Body of pancreas (tissue), 4 donors: ENCODE results near the gene PEX11A. TPM values are rescaled to one million over a fixed set of nuclear protein-coding genes. Genes with fewer than 3 reads are reported as not detected.

Source experiments
- ATAC-seq: fragments of 150-250 bp; one replicate; pipeline ENCODE4 v1.9.1; 2016
- DNase-seq, 4 donors: peaks; one replicate each; pipeline ENCODE4 v3.0.0-alpha.2; 2019
- H3K27ac ChIP-seq, 4 donors: fragments of 200-600 bp; sonication (generic); 1 replicate in 3 of 4; 2 replicates in 1 of 4; pipeline versions ENCODE4 v1.5.1 to v1.6.1; 2016 to 2019; ENCODE audit warnings: mild to moderate bottlenecking in 1 of 4, mixed read lengths in 1 of 4, moderate library complexity in 1 of 4
- H3K27me3 ChIP-seq, 2 donors: fragments of 200-600 bp; sonication (generic); one replicate each; pipeline ENCODE4 v1.6.0; 2016; ENCODE audit warnings: mild to moderate bottlenecking in 1 of 2
- H3K36me3 ChIP-seq, 2 donors: fragments of 200-600 bp; sonication (generic); replicated peaks in 1 of 2; 2 replicates each; pipeline ENCODE4 v1.5.1; 2016; ENCODE audit warnings: low read depth in 2 of 2; ENCODE audit not compliant: insufficient read depth in 1 of 2
- H3K4me1 ChIP-seq: fragments of 200-600 bp; sonication (generic); one replicate; pipeline ENCODE4 v1.6.0; 2016
- H3K4me3 ChIP-seq, 2 donors: fragments of 200-600 bp; sonication (generic); 1 replicate in 1 of 2; 2 replicates in 1 of 2; pipeline ENCODE4 v1.5.1; 2016 to 2019
- H3K9me3 ChIP-seq, 3 donors: fragments of 200-600 bp; sonication (generic); 1 replicate in 2 of 3; 2 replicates in 1 of 3; pipeline ENCODE4 v1.5.1; 2016
- POLR2A ChIP-seq, 3 donors: fragments of 450-650 bp; IDR thresholded peaks; one replicate each; pipeline ENCODE4 v1.6.1; 2016; ENCODE audit warnings: antibody characterized with exemption in 3 of 3, mild to moderate bottlenecking in 2 of 3
- WGBS, 2 donors: methylation state at CpG; one replicate each; pipeline ENCODE4 v1.1.5; 2017; 5-methylcytosine and 5-hydroxymethylcytosine counted together
- intact Hi-C: fragments of 100-400 bp; cut with DNase I; formaldehyde crosslinking; loops from one replicate; pipeline ENCODE4 v1.15.1; 2023
- total RNA-seq, 2 donors: library from RNA; depleted of rRNA; stranded (reverse); fragments of >200 nt; gene quantifications; one replicate each; pipeline ENCODE4 v1.1.0, GENCODE V29; 2016
- TF ChIP-seq, protein P1 (sequence below), 7 experiments: fragments of 450-650 bp in 4 of 7; fragments of 200-600 bp in 3 of 7; sonication (generic) in 3 of 7; IDR thresholded peaks; one replicate each; pipeline ENCODE4 v1.5.1; 2016 to 2019; ENCODE audit warnings: antibody characterized with exemption in 7 of 7

The PEX11A gene
- total RNA-seq, 2 donors from 2014 or later = 14.5 to 25.1 TPM

DNA sequence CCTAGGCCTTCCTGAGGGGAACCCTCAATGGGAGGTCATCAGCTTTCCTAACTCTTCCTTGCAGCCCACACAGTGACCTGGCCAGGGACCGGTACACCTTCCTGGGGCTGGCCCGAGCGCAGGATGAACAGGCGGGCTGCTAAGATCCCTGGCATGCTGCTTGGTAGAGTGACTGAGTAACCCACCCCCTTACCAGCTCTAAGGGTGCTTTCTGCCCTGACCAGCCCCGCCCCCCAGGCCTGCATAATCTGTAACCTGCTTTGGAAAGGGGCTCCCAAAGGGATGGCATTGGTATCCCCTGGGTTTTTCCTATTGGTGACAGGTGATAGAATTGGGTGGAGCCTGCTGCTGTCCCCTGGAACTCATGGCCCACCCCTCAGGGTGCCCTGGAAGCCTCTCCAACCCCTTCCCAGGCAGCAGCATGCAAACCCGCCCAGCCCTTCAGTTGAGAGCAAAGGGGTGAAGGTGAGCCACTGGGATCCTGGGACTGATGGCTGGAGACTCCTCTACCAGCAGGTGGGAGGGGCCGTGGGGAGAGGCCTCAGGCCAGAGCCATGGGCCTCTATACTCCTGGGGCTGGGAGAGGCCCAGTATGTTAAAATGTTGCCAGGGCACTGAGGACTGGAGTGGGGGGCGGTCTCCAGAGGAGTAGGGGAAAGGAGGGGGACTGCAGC lies 24.2 kb downstream of the PEX11A start:
- no peaks in the 10 kb centered on the region for H3K36me3 ChIP-seq
- H3K4me1 ChIP-seq = peaks cover 14% of the 10 kb centered on the region
- H3K4me3 ChIP-seq = no peak overlapping the region
- WGBS, 2 donors = 94 to 97% methylated on average over 6 to 8 of the region's 8 CpGs
- no peaks in the 10 kb centered on the region for H3K27me3 ChIP-seq
- no peak for TF ChIP-seq POLR2A (IDR thresholded peaks at IDR 0.05)
- TF ChIP-seq, protein P1, sequence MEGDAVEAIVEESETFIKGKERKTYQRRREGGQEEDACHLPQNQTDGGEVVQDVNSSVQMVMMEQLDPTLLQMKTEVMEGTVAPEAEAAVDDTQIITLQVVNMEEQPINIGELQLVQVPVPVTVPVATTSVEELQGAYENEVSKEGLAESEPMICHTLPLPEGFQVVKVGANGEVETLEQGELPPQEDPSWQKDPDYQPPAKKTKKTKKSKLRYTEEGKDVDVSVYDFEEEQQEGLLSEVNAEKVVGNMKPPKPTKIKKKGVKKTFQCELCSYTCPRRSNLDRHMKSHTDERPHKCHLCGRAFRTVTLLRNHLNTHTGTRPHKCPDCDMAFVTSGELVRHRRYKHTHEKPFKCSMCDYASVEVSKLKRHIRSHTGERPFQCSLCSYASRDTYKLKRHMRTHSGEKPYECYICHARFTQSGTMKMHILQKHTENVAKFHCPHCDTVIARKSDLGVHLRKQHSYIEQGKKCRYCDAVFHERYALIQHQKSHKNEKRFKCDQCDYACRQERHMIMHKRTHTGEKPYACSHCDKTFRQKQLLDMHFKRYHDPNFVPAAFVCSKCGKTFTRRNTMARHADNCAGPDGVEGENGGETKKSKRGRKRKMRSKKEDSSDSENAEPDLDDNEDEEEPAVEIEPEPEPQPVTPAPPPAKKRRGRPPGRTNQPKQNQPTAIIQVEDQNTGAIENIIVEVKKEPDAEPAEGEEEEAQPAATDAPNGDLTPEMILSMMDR (IDR thresholded peaks at IDR 0.05) = no peak
- no peaks in the 10 kb centered on the region for H3K9me3 ChIP-seq
- DNase-seq (no peak), ATAC-seq (peak; percentile 5)
- intact Hi-C loops = no loop called here
- H3K27ac ChIP-seq = peak overlapping the region in 2 of 4 donors; percentile 48 to 59

- ATAC-seq = peak; percentile 78
- no peaks in the 10 kb centered on the region for H3K9me3 ChIP-seq
- H3K4me3 ChIP-seq = no peak overlapping the region
- TF ChIP-seq, protein P1 (IDR thresholded peaks at IDR 0.05) = no peak
- TF ChIP-seq POLR2A (IDR thresholded peaks at IDR 0.05) = peak in 2 of 3 donors; percentile 24 to 46
- H3K4me1 ChIP-seq = peaks cover 14% of the 10 kb centered on the region
- H3K36me3 ChIP-seq = no peaks in the 10 kb centered on the region
- peak overlapping the region in 3 of 4 donors; percentile 34 to 59 (median 48) for H3K27ac ChIP-seq
- H3K27me3 ChIP-seq = no peaks in the 10 kb centered on the region
- intact Hi-C loops = no loop called here
- peak; percentile 47 to 64 (median 59) for DNase-seq
- WGBS, 2 donors = 0 to 8% methylated on average over 14 to 60 of the region's 72 CpGs
Measured at GRCh38 chr15:89665449-89666181, 24.9 kb downstream of the PEX11A start.

DNA sequence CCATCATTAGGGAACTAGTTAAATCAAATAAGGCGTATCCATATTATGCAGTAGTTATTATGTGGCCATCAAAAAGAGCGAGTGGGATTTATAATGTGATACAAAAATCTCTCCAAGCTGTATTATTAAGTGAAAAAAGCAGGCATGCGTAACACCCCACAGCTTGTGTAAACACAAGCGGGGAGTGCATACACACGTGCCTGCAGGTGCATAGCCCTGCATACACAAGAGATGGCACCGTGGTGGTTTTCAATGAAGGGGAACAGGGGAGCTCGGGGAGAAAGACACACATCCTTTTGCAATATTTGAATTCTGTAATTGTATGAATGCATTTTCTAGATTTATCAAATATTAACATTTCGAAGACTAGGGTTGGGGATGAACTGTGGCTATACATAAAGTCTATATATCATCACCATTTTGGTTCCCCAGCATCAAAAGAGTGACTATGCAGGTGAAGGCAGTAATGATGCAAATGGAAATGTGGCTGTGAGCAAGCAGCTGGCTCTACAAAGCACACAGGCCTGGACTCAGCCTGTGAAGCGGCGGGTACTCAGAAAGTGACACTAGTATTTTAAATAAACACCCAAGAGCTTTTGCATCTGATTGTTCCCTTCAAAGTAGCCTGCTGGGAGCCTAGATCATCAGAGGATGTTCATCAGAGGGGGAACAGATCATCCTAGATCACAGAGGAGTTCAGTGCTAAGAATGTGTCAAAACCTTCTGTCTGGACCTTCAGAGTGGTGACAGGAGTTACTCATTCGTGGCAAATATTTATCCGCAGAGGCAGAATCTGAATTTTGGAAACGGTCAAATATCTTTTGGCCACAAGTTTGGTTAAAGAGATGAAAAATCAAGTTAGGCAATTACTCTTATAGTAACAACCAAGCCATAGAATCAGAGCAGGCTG lies 25.9 kb downstream of the PEX11A start:
- Histone ChIP-seq H3K9me3 (no peaks in the 10 kb centered on the region), H3K27ac (no peak overlapping the region), H3K36me3 (no peaks in the 10 kb centered on the region), H3K4me3 (no peak overlapping the region), H3K4me1 (peaks cover 14% of the 10 kb centered on the region), H3K27me3 (no peaks in the 10 kb centered on the region)
- TF ChIP-seq POLR2A (IDR thresholded peaks at IDR 0.05) = no peak
- TF ChIP-seq, protein P1 (IDR thresholded peaks at IDR 0.05) = no peak
- ATAC-seq (no peak), DNase-seq (no peak)
- intact Hi-C loops = no loop called here
- 79 to 82% methylated on average over 13 of the region's 13 CpGs for WGBS, 2 donors

DNA sequence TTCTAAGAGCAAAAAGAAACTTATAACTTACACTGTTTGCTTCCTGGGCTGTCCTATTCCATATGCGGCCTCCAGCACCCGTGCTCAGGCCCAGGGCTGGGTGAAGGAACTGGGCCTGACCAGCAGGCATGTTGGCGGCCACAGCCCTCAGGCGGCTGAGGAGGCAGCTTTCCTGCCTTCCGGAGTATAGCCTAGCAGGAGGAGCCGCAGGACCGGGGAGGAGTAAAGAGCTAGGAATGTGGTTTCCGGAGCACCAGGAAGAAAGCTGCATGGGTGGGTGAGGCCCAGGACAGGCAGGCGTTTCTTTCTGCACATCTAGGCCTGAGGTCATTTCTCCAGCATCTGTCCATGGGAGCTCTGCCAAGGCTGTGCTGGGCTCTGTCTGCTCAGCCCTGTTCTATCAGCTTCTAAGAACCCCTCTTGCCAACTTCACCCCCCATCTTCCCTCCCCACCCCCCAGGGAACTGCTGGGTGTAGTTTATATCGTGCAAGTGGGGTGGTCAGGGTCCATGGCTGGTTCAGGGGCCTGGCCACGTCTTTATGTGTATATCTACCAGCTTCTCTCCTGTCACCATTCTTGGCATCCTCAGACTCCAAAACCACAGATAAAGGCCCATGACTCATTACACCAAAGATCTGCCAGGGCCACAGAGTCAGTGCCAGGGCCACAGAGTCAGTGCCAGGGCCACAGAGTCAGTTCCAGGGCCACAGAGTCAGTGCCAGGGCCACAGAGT lies 27.5 kb downstream of the PEX11A start:
- ATAC-seq (peak; percentile 45), DNase-seq (peak in 3 of 4 donors; percentile 35 to 51 (median 49))
- no peaks in the 10 kb centered on the region for H3K9me3 ChIP-seq
- H3K27me3 ChIP-seq = no peaks in the 10 kb centered on the region
- intact Hi-C loops = no loop called here
- H3K36me3 ChIP-seq = no peaks in the 10 kb centered on the region
- peaks cover 14% of the 10 kb centered on the region for H3K4me1 ChIP-seq
- H3K4me3 ChIP-seq = no peak overlapping the region
- H3K27ac ChIP-seq = no peak overlapping the region
- 70 to 73% methylated on average over 9 to 11 of the region's 11 CpGs for WGBS, 2 donors
- TF ChIP-seq, protein P1 (IDR thresholded peaks at IDR 0.05) = no peak
- peak in 1 of 3 donors; percentile 11 for TF ChIP-seq POLR2A (IDR thresholded peaks at IDR 0.05)
